ENCODE data around the gene TBC1D22A.

DNA sequence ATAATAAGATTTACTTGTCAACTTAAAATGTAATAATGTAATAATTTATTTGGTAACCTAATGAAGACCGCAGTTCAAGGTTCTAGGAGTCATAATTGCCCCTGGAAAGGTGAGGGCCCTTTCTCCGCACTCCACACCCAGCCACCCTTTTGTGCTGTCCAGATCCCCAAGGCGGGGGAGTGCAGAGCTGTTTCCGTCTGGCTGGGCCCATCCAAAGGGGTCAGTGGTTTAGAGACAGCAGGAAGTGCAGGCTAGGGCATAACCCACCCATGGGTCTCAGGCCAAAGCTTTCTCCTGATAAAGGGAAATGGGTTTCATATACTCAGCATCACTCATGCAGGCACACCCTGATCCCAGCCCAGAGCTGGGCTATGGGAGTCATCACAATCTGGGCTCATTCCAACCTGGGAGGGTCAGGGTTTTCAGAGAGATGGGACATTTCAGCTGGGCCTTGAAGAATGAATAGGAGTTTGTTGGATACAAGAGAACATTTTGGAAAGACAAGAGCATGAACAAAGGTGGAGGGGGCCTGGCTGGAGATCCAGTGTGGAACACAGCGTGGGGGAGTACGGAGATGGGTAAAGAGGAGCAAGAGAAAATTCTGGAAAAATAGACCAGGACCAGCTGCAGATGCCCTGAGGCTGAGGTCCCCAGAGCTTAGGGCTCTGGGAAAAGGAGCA lies 432.2 kb downstream of the TBC1D22A start:
- TF ChIP-seq CTCF (IDR thresholded peaks at IDR 0.05) (no peak), POLR2A (IDR thresholded peaks at IDR 0.05) (no peak)

Data from Peyer's patch (tissue), 4 donors.